Measurements from ENCODE around the gene PSME2.

The PSME2 gene

DNA sequence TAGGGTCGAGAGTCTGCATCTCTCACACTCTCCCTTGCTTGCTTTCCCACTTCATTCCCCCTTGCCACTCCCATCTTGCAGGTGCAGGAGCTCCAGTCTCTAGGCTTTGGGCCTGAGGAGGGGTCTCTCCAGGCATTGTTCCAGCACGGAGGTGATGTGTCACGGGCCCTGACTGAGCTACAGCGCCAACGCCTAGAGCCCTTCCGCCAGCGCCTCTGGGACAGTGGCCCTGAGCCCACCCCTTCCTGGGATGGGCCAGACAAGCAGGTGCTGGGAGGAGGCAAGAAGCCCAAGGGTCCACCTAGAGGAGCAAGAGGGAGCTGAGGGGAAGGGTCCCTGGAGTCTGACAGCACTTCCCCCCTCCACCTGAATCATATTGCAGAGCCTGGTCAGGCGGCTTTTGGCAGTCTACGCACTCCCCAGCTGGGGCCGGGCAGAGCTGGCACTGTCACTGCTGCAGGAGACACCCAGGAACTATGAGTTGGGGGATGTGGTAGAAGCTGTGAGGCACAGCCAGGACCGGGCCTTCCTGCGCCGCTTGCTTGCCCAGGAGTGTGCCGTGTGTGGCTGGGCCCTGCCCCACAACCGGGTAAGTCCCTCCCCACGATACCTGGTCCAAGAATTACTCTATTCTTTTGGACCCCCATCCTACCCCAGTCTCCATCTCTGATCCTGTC is 5.1 kb upstream of the PSME2 start:
- no peak for DNase-seq (ENCODE audit: low read depth in 2 of 2)

DNA sequence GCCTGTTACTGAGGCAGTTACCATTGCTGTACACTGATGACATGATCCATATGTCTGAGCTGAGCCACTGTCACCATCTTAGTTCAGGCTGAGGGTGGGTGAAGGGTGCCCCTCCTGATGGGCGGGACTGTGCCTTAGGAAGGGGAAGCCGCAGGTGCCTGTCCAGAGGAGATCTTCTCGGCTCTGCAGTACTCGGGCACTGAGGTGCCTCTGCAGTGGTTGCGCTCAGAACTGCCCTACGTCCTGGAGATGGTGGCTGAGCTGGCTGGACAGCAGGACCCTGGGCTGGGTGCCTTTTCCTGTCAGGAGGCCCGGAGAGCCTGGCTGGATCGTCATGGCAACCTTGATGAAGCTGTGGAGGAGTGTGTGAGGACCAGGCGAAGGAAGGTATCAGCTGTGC is 4.6 kb upstream of the PSME2 start:
- DNase-seq (ENCODE audit: low read depth in 2 of 2): no peak

DNA sequence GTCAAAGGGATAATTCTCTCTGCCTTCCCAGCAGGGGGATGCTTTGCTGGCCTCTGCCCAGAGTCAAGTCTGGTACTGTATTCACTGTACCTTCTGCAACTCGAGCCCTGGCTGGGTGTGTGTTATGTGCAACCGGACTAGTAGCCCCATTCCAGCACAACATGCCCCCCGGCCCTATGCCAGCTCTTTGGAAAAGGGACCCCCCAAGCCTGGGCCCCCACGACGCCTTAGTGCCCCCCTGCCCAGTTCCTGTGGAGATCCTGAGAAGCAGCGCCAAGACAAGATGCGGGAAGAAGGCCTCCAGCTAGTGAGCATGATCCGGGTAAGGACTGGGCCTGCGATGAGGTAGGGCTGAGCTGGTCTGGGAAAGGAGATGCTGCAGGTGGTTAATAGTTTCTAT is 4.2 kb upstream of the PSME2 start:
- no peak for DNase-seq (ENCODE audit: low read depth in 2 of 2)

DNA sequence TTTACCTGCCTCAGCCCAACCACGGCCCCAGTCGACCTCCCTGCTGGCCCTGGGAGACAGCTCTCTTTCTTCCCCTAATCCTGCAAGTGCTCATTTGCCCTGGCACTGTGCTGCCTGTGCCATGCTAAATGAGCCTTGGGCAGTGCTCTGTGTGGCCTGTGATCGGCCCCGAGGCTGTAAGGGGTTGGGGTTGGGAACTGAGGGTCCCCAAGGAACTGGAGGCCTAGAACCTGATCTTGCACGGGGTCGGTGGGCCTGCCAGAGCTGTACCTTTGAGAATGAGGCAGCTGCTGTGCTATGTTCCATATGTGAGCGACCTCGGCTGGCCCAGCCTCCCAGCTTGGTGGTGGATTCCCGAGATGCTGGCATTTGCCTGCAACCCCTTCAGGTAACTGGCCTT is 3.7 kb upstream of the PSME2 start:
- no peak for DNase-seq (ENCODE audit: low read depth in 2 of 2)

DNA sequence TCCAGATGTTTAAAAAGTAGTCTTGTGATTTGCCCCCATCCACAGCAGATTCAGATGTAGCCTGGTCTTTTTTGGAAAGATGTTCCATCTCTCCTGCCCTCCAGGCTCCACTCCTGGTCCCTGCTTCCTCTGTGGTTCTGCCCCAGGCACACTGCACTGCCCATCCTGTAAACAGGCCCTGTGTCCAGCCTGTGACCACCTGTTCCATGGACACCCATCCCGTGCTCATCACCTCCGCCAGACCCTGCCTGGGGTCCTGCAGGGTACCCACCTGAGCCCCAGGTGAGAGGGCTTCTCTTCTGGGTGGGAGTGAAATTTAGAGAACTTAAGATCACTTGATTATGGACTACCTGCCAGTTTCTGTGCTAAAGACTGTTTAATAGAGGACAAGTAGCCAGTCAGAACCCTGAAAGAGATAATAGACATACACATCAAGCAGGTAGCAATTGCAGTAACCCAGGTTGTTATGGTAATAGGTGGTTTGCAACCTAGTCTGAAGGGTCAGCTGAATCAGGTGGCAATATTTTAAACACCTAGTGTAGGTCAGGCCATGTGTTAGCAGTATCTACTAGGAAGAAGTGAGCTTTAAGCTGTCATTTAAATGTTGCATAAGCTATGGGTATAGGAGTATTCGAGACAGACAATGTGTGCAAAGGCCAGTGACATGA is 3.0 kb upstream of the PSME2 start:
- DNase-seq (ENCODE audit: low read depth in 2 of 2): no peak

DNA sequence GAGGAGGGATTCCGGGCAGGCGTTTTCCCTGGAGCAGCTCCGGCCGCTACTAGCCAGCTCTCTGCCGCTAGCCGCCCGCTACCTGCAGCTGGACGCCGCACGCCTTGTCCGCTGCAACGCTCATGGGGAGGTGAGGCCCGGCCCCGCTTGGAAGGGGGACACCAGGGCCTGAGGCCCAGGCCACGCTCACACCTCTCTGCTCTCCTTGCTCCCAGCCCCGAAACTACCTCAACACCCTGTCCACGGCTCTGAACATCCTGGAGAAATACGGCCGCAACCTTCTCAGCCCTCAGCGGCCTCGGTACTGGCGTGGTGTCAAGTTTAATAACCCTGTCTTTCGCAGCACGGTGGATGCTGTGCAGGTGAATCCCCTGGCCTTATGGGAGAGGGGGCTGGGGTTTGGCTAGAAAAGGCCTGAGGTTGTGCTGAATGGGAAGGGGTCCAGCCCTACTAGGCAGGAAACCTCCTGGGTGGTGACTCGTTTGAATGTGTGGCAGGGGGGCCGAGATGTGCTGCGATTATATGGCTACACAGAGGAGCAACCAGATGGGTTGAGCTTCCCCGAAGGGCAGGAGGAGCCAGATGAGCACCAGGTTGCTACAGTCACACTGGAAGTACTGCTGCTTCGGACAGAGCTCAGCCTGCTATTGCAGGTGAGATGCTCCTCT is 1.5 kb upstream of the PSME2 start:
- DNase-seq (ENCODE audit: low read depth in 2 of 2): no peak

DNA sequence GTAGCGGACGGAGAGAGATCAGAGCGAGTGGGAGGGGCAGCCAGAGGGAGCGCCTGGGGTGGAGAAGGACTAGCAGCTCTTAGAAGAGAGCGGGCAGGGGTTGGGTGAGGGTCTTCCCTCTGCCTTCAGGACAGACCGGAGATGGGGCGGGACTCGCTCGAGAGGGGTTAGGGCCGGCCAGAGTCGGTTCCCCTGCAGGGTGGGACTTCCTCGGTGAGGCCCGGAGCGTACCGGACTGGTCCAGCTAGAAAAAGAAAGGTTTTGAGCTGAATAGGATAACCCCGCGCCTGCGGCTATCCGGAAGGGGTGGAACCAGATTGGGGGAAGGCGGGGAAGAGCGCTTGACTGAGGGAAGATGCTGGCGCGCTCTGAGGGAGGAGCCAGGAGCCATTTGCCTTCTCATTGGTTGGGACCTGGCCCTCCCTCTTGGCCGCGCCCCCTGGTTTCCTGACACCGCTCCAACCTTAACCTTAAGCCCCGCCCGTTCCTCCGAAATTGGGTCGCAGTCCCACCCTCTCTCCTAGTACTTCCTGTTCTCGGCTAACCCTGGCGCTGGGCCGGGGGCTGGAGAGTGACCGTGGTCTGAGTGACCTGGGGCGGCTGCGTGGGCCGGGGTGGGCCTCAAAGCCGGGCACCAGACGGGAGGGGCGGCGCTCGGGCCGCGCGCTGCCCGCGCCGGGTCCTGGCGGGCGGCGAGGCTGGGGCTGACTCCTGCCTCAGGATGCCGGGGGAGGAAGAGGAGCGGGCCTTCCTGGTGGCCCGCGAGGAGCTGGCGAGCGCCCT is 759 bp upstream of the PSME2 start, which contains the start of gene RNF31:
Gene RNF31 (plus strand): TSS at position 521 of the 783 bp plus-strand sequence. CDS start 201 bp downstream, at position 722.
- peak; percentile 96 to 97 for DNase-seq (ENCODE audit: low read depth in 2 of 2)

DNA sequence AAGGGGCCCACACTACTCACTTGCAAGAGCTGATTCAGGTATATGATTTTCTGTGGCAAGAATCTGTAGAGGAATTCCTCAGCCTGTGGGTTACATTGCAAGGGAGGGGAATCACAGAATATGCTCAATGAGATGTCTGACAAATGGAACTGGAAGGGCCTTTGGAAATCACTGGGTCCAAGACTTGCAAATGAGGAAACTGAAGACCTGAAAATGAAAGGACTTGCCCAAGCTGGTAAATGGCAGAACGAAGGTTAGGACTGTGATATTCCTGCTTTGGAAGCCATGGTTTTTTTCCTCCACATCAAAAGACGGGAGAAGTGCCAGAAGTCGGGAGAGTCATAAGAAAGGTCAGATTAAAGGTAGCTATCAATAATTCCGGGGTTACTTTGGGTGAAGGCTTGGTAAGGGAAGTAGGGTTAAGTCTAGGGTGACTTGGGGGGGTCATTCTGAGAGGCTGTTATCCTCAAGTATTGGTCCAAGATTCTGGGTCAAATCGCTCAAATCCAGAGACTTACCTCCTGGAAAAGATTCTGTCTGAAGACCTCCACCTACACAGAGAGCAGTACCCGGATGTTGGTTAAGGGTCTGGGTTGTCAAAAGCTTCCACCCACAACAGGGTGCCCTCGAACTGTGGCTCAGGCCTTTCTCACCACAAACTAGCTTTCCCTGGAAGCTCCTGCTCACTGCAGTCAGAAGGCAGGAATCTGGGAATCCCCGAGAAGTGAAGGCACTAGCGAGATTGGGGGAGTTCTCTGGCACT is 539 bp downstream of the PSME2 start:
- no peak for DNase-seq (ENCODE audit: low read depth in 2 of 2)

DNA sequence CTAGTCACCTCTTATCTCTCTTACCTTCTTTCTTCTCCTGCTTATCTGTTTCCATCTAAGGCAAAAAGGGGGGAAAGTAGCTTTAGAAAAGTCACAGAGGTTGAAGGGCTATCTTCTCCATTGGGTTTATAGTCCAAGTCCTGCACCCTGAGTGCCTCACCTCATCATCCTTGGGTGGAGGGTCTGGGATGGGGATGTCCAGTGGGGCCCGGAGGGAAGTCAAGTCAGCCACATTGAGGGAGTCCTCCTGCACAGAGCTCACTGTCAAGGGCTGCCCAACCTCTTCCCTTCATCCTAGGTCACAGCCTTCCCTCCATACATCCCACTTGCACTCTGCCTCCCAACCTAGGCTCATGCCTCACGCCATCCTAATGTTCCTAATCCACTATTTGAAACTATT is 1.2 kb downstream of the PSME2 start:
- DNase-seq (ENCODE audit: low read depth in 2 of 2): no peak

DNA sequence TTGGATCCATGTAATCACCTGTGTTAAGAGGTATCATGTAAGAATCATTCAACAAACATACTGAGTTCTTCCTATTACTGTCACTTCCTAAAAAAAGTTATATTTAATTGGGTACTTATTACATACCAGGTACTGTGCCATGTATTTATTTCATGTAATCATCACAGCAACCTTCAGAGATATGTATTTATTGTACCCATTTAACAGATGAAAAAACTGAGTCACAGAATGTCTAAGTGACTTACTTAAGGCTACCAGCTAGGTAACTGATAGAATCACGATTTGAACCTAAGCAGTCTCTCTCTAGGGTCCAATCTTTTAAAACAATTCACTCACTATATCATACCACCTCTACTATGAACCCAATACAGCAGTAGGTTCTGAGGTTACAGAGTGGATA is 2.0 kb downstream of the PSME2 start:
- no peak for DNase-seq (ENCODE audit: low read depth in 2 of 2)

DNA sequence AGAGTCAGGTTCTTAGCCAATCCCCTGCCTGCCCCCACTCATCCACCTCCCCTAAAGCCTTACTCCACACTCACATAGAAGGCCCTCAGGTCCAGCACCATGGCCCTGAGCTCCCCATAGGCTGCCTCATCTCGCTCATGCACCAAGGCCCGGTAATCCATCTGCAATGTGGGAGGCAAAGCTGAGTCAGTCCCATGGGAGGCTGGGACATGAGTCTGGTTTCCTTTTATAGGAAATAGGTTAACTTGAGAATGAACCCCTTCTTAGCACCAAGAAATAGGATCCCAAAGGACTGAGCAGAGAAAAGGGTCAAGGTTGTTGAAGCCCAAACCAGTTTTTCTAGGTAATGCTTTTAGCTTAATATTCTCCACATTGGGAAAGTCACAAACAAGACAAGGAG is 2.9 kb downstream of the PSME2 start:
- no peak for DNase-seq (ENCODE audit: low read depth in 2 of 2)

DNA sequence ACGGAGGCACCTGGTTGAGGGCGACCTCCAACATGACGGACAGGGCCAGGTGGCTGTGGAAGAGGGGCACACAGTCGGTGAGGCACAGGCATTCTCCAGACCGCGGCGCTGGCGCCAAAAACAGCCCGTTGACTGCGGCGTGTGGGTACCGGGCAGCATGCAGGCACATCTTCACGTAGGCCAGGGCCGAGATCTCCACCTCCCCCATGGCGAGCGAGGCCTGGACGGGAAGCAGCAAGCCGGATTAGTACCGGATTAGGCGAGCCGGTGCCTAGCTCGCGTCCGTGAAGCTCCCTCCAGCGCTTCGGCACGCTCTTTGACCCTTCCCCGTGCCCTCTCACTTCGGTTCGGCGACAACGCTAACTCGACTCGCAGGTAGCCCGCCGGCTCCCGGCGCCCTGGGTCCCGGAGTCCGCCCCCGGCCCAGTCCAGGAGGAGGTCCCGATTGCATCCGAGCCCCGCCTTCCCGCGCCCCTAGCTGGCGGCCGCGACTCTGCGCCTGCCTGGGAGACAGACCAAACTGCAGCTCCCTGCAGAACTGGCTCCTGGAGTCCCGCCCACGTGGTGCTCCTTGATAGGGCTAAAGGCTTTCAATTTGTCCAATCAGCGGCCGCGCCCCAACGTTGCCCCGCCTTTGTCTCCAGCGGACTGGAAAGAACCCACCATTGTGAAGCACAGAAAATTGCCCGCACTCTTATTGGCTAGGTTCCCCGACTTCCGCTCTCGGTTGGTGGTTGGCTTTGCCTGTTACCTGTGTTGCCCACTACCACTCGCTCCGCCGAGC is 5.1 kb downstream of the PSME2 start, which contains the start of gene EMC9:
Gene EMC9 (minus strand): TSS at position 495 of the 784 bp plus-strand sequence. CDS start 287 bp downstream, at position 208.
- peak; percentile 100 for DNase-seq (ENCODE audit: low read depth in 2 of 2)

DNA sequence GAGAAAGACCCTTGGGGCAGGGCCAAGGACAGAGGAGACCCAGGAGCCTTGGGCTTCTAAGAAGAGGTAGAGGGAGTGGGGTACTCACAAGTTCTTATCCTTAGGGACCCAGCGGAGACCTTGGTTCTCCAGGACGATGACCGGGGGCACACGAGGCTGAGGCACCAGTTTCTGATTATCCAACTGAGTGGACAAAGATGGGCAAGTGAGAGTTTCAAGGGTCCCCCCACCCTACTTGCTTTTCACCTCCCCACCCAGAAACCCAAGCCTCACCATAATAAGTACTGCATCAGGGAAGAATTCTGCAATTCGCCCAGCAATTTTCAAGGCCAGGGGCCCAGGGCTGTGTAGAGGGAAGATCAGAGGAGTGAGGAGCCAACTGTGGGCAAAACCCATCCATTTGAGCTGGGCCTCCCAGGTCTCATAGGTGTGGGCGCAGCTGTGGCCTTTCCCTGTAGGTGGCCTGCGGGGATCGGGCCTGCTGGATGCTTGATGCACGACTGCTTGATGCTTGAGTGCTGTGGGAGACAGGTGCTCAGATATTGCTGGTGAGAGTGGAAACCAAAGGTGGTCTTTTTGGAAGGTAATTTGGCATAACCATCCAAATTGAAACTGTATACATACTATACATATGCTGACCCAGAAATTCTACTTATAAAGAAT is 7.0 kb downstream of the PSME2 start:
- DNase-seq (ENCODE audit: low read depth in 2 of 2): no peak

DNA sequence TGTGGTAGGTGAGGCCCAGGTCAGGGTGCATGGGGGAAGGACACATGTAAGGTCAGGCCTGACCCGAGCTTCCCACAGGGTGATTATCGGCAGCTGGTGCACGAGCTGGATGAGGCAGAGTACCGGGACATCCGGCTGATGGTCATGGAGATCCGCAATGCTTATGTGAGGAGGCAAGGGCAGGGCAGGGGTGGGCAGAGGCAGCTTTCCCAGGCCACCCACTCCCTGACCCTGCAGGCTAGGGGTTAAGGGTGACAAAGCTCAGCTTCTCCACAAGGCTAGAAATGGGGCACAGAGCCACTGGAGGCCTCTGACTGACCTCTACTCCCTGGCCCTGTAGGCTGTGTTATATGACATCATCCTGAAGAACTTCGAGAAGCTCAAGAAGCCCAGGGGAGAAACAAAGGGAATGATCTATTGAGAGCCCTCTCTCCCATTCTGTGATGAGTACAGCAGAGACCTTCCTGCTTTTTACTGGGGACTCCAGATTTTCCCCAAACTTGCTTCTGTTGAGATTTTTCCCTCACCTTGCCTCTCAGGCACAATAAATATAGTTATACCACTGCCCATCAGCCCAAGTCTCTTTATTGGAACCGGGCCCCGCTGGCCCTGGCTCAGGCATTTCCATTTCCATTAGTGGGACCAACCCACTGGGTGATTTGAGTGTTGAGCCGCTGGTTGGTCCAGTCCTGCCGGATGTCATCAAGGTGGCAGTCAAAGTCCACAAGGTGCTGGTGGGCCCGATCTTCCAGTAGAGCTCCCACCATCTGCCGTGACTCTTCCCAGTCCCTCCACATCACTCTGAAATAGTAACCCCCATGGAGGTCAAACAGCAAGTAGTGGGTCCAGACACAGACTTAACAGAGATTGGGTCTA is 7.8 kb downstream of the PSME2 start:
- DNase-seq (ENCODE audit: low read depth in 2 of 2): no peak

DNA sequence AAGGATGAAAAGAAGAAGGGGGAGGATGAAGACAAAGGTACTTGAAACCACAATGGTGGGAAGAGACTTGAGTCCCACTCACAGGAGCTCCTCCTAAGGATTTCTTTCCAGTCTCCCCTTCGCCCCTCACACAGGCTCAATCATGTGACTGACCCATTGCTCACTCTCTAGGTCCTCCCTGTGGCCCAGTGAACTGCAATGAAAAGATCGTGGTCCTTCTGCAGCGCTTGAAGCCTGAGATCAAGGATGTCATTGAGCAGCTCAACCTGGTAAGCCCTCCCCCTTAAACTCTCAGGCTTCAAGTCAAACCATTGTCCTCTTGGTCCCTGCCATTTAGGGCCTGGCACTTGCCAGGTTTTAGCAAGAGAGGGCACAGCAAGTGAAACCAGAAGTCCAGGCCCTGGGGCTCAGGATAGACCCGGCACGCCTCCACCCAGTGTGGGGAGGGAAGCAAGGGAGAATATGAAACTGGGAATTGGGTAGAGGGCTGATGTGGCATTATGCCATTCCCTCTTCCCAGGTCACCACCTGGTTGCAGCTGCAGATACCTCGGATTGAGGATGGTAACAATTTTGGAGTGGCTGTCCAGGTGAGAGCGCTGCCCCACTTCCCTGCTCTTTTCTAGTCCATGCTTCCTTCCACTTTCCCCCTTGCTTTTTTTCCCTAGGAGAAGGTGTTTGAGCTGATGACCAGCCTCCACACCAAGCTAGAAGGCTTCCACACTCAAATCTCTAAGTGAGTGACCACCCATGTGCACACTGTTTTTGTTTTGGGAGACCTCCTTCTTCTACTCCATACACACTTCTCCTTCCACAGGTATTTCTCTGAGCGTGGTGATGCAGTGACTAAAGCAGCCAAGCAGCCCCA is 8.6 kb downstream of the PSME2 start:
- no peak for DNase-seq (ENCODE audit: low read depth in 2 of 2)

DNA sequence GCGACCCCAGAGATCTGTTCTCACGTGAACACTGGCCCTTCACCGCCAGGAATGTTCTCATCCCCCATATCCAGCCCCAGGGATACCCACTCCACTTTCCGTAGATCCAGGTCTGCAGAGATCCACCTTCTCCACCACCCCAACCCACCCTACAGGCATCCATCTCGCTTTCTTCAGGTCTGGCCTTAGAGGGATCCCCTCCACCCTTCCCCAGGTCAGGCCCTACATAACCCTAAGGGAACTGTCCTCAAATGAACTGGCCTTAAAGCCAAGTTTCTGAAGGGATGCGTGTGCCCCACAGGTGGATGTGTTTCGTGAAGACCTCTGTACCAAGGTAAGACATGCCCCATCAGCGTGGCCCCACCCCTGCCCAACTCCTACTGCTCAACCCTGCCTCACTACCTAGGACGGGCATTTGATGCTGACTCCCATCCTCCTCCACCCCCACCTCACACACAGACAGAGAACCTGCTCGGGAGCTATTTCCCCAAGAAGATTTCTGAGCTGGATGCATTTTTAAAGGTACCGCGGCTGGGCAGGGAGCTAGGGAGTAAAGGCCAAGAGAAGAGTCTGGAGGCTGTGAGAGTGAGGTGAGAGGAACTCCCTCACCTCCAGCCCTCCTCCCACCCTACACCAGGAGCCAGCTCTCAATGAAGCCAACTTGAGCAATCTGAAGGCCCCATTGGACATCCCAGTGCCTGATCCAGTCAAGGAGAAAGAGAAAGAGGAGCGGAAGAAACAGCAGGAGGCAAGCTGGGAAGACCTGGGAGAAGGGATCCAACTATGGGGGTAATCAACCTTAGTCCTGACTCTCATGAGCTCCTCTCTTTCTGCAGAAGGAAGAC is 9.5 kb downstream of the PSME2 start:
- no peak for DNase-seq (ENCODE audit: low read depth in 2 of 2)

All from stimulated activated CD8-positive, alpha-beta memory T cell treated with anti-CD3 and anti-CD28 coated beads, Interleukin-2, amount 100 ng/mL, for 48 hours (primary cell).